Retina (tissue), 1 donor: ENCODE data around the gene SLC25A27.
A peak's percentile ranks its signal among the peaks of the same experiment; 100 is the strongest.

ENCODE experiments used
- DNase-seq: peaks from one replicate; pipeline ENCODE4 v3.0.0-alpha.2; 2016

The SLC25A27 gene

GRCh38 chr6:46651816-46652215 is 959 bp upstream of the SLC25A27 start:
- DNase-seq = no peak

GRCh38 chr6:46652232-46652602 is 558 bp upstream of the SLC25A27 start:
- no peak for DNase-seq

- no peak for DNase-seq
These were observed 842 bp downstream of the SLC25A27 start for GRCh38 chr6:46653439-46654195.

- DNase-seq = no peak
These were observed 3.0 kb downstream of the SLC25A27 start for GRCh38 chr6:46655803-46656202.

- DNase-seq = no peak
These were observed 4.9 kb downstream of the SLC25A27 start for GRCh38 chr6:46657642-46658041.

GRCh38 chr6:46661483-46661882 is 8.7 kb downstream of the SLC25A27 start:
- DNase-seq = no peak

- no peak for DNase-seq
These were observed 14.6 kb downstream of the SLC25A27 start for GRCh38 chr6:46667377-46667776.

- DNase-seq = no peak
These were observed 21.6 kb downstream of the SLC25A27 start for GRCh38 chr6:46674410-46674809.

- no peak for DNase-seq
These were observed 24.0 kb downstream of the SLC25A27 start for GRCh38 chr6:46676604-46677313.

GRCh38 chr6:46677314-46677654 is 24.5 kb downstream of the SLC25A27 start:
- peak; percentile 9 for DNase-seq

GRCh38 chr6:46684771-46685170 is 32.0 kb downstream of the SLC25A27 start:
- no peak for DNase-seq

GRCh38 chr6:46687619-46688097 is 34.9 kb downstream of the SLC25A27 start, which contains the start of gene TDRD6:
Gene TDRD6, plus strand, starts transcription at chr6:46687885. Its CDS starts 244 bp downstream, at chr6:46688129.
- no peak for DNase-seq

GRCh38 chr6:46688117-46688965 is 35.6 kb downstream of the SLC25A27 start:
- DNase-seq = no peak

GRCh38 chr6:46688966-46689335 is 36.2 kb downstream of the SLC25A27 start:
- no peak for DNase-seq

- no peak for DNase-seq
These were observed 36.9 kb downstream of the SLC25A27 start for GRCh38 chr6:46689657-46690056.

GRCh38 chr6:46690141-46690755 is 37.5 kb downstream of the SLC25A27 start:
- DNase-seq = no peak

- DNase-seq = no peak
These were observed 38.2 kb downstream of the SLC25A27 start for GRCh38 chr6:46690911-46691451.

GRCh38 chr6:46699970-46700369 is 47.2 kb downstream of the SLC25A27 start:
- no peak for DNase-seq

- no peak for DNase-seq
These were observed 51.8 kb downstream of the SLC25A27 start for GRCh38 chr6:46704562-46704961.

GRCh38 chr6:46706464-46706863 is 53.7 kb downstream of the SLC25A27 start:
- DNase-seq = no peak

GRCh38 chr6:46711491-46711890 is 58.7 kb downstream of the SLC25A27 start:
- DNase-seq = no peak

GRCh38 chr6:46715141-46715540 is 62.4 kb downstream of the SLC25A27 start:
- DNase-seq = no peak

- DNase-seq = no peak
These were observed 66.3 kb downstream of the SLC25A27 start for GRCh38 chr6:46719099-46719498.
